ENCODE measurements around the gene WDR7.

DNA sequence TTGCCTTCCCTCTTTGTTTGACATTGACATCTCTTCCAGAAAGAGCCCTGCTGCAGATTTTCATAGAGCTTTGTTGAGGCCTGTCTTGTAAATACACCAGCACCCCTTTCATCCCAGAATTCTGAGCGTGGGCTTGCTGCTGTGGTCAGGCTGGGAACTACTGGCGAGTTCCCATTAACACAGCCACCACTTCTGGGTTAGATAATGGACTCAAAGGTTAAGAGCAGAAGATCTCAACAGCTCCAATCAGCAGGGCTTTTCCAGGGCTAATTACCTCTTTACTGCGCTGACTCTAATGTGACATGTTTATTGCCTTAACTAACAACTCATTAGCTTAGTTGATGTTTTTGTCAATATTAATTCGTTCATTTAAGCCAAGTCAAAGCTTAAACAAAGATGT, 259.8 kb downstream of the WDR7 start:
- TF ChIP-seq POLR2A (IDR thresholded peaks at IDR 0.05; ENCODE audit: borderline replicate concordance, extremely low read depth, insufficient read depth, insufficient read length) = no peak
- TF ChIP-seq, protein P1, sequence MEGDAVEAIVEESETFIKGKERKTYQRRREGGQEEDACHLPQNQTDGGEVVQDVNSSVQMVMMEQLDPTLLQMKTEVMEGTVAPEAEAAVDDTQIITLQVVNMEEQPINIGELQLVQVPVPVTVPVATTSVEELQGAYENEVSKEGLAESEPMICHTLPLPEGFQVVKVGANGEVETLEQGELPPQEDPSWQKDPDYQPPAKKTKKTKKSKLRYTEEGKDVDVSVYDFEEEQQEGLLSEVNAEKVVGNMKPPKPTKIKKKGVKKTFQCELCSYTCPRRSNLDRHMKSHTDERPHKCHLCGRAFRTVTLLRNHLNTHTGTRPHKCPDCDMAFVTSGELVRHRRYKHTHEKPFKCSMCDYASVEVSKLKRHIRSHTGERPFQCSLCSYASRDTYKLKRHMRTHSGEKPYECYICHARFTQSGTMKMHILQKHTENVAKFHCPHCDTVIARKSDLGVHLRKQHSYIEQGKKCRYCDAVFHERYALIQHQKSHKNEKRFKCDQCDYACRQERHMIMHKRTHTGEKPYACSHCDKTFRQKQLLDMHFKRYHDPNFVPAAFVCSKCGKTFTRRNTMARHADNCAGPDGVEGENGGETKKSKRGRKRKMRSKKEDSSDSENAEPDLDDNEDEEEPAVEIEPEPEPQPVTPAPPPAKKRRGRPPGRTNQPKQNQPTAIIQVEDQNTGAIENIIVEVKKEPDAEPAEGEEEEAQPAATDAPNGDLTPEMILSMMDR (IDR thresholded peaks at IDR 0.05 in 2 of 3, conservative IDR thresholded peaks at IDR 0.05 in 1 of 3; ENCODE audit: borderline replicate concordance in 1 of 3, insufficient read depth in 1 of 3, low read depth in 2 of 3, low read length in 2 of 3) = no peak
- TF ChIP-seq, protein P2, sequence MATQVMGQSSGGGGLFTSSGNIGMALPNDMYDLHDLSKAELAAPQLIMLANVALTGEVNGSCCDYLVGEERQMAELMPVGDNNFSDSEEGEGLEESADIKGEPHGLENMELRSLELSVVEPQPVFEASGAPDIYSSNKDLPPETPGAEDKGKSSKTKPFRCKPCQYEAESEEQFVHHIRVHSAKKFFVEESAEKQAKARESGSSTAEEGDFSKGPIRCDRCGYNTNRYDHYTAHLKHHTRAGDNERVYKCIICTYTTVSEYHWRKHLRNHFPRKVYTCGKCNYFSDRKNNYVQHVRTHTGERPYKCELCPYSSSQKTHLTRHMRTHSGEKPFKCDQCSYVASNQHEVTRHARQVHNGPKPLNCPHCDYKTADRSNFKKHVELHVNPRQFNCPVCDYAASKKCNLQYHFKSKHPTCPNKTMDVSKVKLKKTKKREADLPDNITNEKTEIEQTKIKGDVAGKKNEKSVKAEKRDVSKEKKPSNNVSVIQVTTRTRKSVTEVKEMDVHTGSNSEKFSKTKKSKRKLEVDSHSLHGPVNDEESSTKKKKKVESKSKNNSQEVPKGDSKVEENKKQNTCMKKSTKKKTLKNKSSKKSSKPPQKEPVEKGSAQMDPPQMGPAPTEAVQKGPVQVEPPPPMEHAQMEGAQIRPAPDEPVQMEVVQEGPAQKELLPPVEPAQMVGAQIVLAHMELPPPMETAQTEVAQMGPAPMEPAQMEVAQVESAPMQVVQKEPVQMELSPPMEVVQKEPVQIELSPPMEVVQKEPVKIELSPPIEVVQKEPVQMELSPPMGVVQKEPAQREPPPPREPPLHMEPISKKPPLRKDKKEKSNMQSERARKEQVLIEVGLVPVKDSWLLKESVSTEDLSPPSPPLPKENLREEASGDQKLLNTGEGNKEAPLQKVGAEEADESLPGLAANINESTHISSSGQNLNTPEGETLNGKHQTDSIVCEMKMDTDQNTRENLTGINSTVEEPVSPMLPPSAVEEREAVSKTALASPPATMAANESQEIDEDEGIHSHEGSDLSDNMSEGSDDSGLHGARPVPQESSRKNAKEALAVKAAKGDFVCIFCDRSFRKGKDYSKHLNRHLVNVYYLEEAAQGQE (IDR thresholded peaks at IDR 0.05; ENCODE audit: low read depth) = no peak
- no peak for TF ChIP-seq ZNF274 (IDR thresholded peaks at IDR 0.05; ENCODE audit: low read depth, low read length)
- TF ChIP-seq SIN3A (IDR thresholded peaks at IDR 0.05; ENCODE audit: low read depth) = no peak
- TF ChIP-seq EZH2 (IDR thresholded peaks at IDR 0.05) = no peak
- TF ChIP-seq RAD21 (IDR thresholded peaks at IDR 0.05; ENCODE audit: low read depth) = no peak
- TF ChIP-seq ZFX (IDR thresholded peaks at IDR 0.05) = no peak
- TF ChIP-seq ELF1 (IDR thresholded peaks at IDR 0.05; ENCODE audit: borderline replicate concordance, low read depth) = no peak
- TF ChIP-seq, protein P3, sequence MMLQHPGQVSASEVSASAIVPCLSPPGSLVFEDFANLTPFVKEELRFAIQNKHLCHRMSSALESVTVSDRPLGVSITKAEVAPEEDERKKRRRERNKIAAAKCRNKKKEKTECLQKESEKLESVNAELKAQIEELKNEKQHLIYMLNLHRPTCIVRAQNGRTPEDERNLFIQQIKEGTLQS (IDR thresholded peaks at IDR 0.05) = no peak
- no peak for TF ChIP-seq EZH2phosphoT487 (IDR thresholded peaks at IDR 0.05; ENCODE audit: borderline replicate concordance)
